HepG2 (cell line): ENCODE data around the gene SYPL2. TPM values are rescaled to one million over a fixed set of nuclear protein-coding genes. Genes with fewer than 3 reads are reported as not detected.
A peak's percentile ranks its signal among the peaks of the same experiment; 100 is the strongest.

Source experiments
- ARNTL ChIP-seq: sonication (generic); formaldehyde crosslinking; IDR thresholded peaks from 2 replicates; pipeline ENCODE4 v1.4.0; 2020; ENCODE audit warnings: mild to moderate bottlenecking, missing genetic modification reagents
- ATF4 ChIP-seq, 2 experiments: fragments of 450-650 bp in 1 of 2; sonication (generic) in 1 of 2; formaldehyde crosslinking; IDR thresholded peaks; 2 replicates each; pipeline versions ENCODE4 v1.5.0 to v1.8.0; 2020 to 2022; ENCODE audit warnings: mild to moderate bottlenecking in 1 of 2, missing genetic modification reagents in 1 of 2
- CEBPB ChIP-seq: IDR thresholded peaks from 2 replicates; pipeline ENCODE4 v1.6.1; 2011; ENCODE audit warnings: low read depth, low read length, improper control_type of control experiment, borderline replicate concordance
- HNRNPK ChIP-seq: fragments of 200-400 bp; formaldehyde crosslinking; IDR thresholded peaks from 2 replicates; pipeline ENCODE4 v1.6.1; 2018; ENCODE audit warnings: low read length, low read depth, moderate library complexity, mild to moderate bottlenecking; ENCODE audit not compliant: poor library complexity, severe bottlenecking
- MLLT10 ChIP-seq: sonication (generic); formaldehyde crosslinking; IDR thresholded peaks from 2 replicates; pipeline ENCODE4 v1.4.0; 2020; ENCODE audit warnings: missing genetic modification reagents
- MLXIP ChIP-seq: sonication (generic); formaldehyde crosslinking; IDR thresholded peaks from 2 replicates; pipeline ENCODE4 v1.9.0; 2021; ENCODE audit warnings: missing genetic modification reagents, borderline replicate concordance
- MTA1 ChIP-seq: sonication (generic); formaldehyde crosslinking; IDR thresholded peaks from 2 replicates; pipeline ENCODE4 v1.4.0; 2020; ENCODE audit warnings: missing genetic modification reagents, mild to moderate bottlenecking, borderline replicate concordance
- POLR2AphosphoS5 ChIP-seq: IDR thresholded peaks from 2 replicates; pipeline ENCODE4 v1.6.1; 2012; ENCODE audit warnings: low read depth, low read length
- SAFB2 ChIP-seq: sonication (generic); formaldehyde crosslinking; IDR thresholded peaks from 2 replicates; pipeline ENCODE4 v1.5.1; 2020; ENCODE audit warnings: missing genetic modification reagents, low read depth, mild to moderate bottlenecking, borderline replicate concordance
- SETDB1 ChIP-seq: sonication (generic); formaldehyde crosslinking; IDR thresholded peaks from 2 replicates; pipeline ENCODE4 v1.5.1; 2020; ENCODE audit warnings: missing genetic modification reagents, mild to moderate bottlenecking, borderline replicate concordance
- SP4 ChIP-seq: sonication (generic); formaldehyde crosslinking; IDR thresholded peaks from 2 replicates; pipeline ENCODE4 v1.8.1; 2023; ENCODE audit warnings: mild to moderate bottlenecking, missing genetic modification reagents
- ZNF124 ChIP-seq: sonication (generic); formaldehyde crosslinking; IDR thresholded peaks from 2 replicates; pipeline ENCODE4 v1.4.0; 2020; ENCODE audit warnings: missing genetic modification reagents
- ZNF136 ChIP-seq: sonication (generic); formaldehyde crosslinking; IDR thresholded peaks from 2 replicates; pipeline ENCODE4 v1.8.1; 2022; ENCODE audit warnings: low read depth, mild to moderate bottlenecking, moderate library complexity, missing genetic modification reagents
- ZNF276 ChIP-seq: sonication (generic); formaldehyde crosslinking; IDR thresholded peaks from 2 replicates; pipeline ENCODE4 v1.4.0; 2020; ENCODE audit warnings: mild to moderate bottlenecking, low read depth, missing genetic modification reagents
- ZNF609 ChIP-seq: sonication (generic); formaldehyde crosslinking; IDR thresholded peaks from 2 replicates; pipeline ENCODE4 v1.4.0; 2020; ENCODE audit warnings: mild to moderate bottlenecking, missing genetic modification reagents, borderline replicate concordance
- ZSCAN21 ChIP-seq: sonication (generic); formaldehyde crosslinking; IDR thresholded peaks from 2 replicates; pipeline ENCODE4 v1.8.0; 2022; ENCODE audit warnings: mild to moderate bottlenecking, missing genetic modification reagents, moderate library complexity, borderline replicate concordance
- polyA plus RNA-seq, 8 experiments: library from polyadenylated mRNA; depleted of rRNA in 3 of 8; stranded (reverse) in 7 of 8; unstranded in 1 of 8; fragments of >200 nt; fragmentation: Illumina TruSeq in 4 of 8; extraction: Trizol in 4 of 8; gene quantifications; 2 replicates each; pipeline versions ENCODE4 v1.2.1 to v1.2.3, GENCODE V29; 2011 to 2016; ENCODE audit warnings: low read depth in 4 of 8, missing spikeins in 1 of 8, mixed read lengths in 1 of 8; ENCODE audit not compliant: insufficient read depth in 1 of 8
- total RNA-seq, 5 experiments: library from RNA; depleted of rRNA; stranded (reverse); fragments of >200 nt; fragmentation: Illumina TruSeq; extraction: Trizol; gene quantifications; 2 replicates each; pipeline ENCODE4 v1.2.3, GENCODE V29; 2016; ENCODE audit warnings: low read depth in 1 of 5

The SYPL2 gene
- total and polyA plus RNA-seq, 2 of the 13 experiments (the other 11 are each of a cell fraction or from before 2014, with no cell fraction given) = 0.17 to 0.24 TPM

GRCh38 chr1:109441069-109441468, 25.3 kb upstream of the SYPL2 start (continued):
- TF ChIP-seq ZNF609 (CRISPR knock-in tag) = peak; percentile 94
- no peak for TF ChIP-seq HNRNPK
- TF ChIP-seq ATF4 (CRISPR knock-in tag; IDR thresholded peaks at IDR 0.05) = peak in 1 of 2 experiments; percentile 41; a peak in 1 of 4 replicates
- no peak for TF ChIP-seq SETDB1 (CRISPR knock-in tag)
- TF ChIP-seq ZNF136 (CRISPR knock-in tag) = no peak
- TF ChIP-seq MLLT10 (CRISPR knock-in tag) = no peak
- TF ChIP-seq ZNF276 (CRISPR knock-in tag) = no peak
- no peak for TF ChIP-seq MTA1 (CRISPR knock-in tag)
- peak; percentile 59 for TF ChIP-seq CEBPB
- TF ChIP-seq ZNF124 = no peak
- no peak for TF ChIP-seq POLR2AphosphoS5
- TF ChIP-seq SP4 (CRISPR knock-in tag) = no peak
- TF ChIP-seq ARNTL = no peak
- TF ChIP-seq SAFB2 (CRISPR knock-in tag) = no peak
- TF ChIP-seq MLXIP (CRISPR knock-in tag) = no peak
- no peak for TF ChIP-seq ZSCAN21 (CRISPR knock-in tag)
